GM18505 (cell line): ENCODE results near the gene S100A11.
A peak's percentile ranks its signal among the peaks of the same experiment; 100 is the strongest.
"Not testable (repeated sequence)": the region's sequence is repeated elsewhere in the genome, so short reads cannot be mapped to it uniquely, and the experiment has no call there.

Experiments used
- ATAC-seq: cut with Tn5 transposase; IDR thresholded peaks from one replicate; pipeline ENCODE4 v1.9.1; 2021; ENCODE audit not compliant: unreplicated experiment
- POLR2A ChIP-seq: IDR thresholded peaks from 4 replicates; pipeline ENCODE4 v1.6.1; 2011; ENCODE audit warnings: borderline replicate concordance; ENCODE audit not compliant: insufficient read depth, insufficient read length; ENCODE audit errors: extremely low read depth

The S100A11 gene

GRCh38 chr1:152036267-152037216, at the start of gene S100A11:
S100A11 (minus strand) TSS chr1:152037004; CDS start chr1:152036915, 89 bp downstream.
- peak; percentile 76 for TF ChIP-seq POLR2A
- ATAC-seq: no peak

GRCh38 chr1:152084853-152085252, 48.0 kb upstream of the S100A11 start:
- TF ChIP-seq POLR2A: no peak

GRCh38 chr1:152081026-152081425, 44.2 kb upstream of the S100A11 start:
- not testable (repeated sequence) for ATAC-seq

More at GRCh38 chr1:152084853-152085252, 48.0 kb upstream of the S100A11 start:
- no peak for ATAC-seq

GRCh38 chr1:152080494-152080893, 43.7 kb upstream of the S100A11 start:
- ATAC-seq: not testable (repeated sequence)

- TF ChIP-seq POLR2A: no peak
- no peak for ATAC-seq
Observed at GRCh38 chr1:152078831-152079441, 42.1 kb upstream of the S100A11 start.

- TF ChIP-seq POLR2A: no peak
- no peak for ATAC-seq
Observed at GRCh38 chr1:152072311-152072710, 35.5 kb upstream of the S100A11 start.

- TF ChIP-seq POLR2A: no peak
- no peak for ATAC-seq
Observed at GRCh38 chr1:152071123-152071522, 34.3 kb upstream of the S100A11 start.

- no peak for ATAC-seq
- TF ChIP-seq POLR2A: no peak
Observed at GRCh38 chr1:152067929-152068328, 31.1 kb upstream of the S100A11 start.

GRCh38 chr1:152067150-152067549, 30.3 kb upstream of the S100A11 start:
- no peak for TF ChIP-seq POLR2A

GRCh38 chr1:152061952-152062351, 25.1 kb upstream of the S100A11 start:
- ATAC-seq: no peak
- TF ChIP-seq POLR2A: no peak

More at GRCh38 chr1:152067150-152067549, 30.3 kb upstream of the S100A11 start:
- ATAC-seq: no peak

GRCh38 chr1:152053375-152053774, 16.6 kb upstream of the S100A11 start:
- TF ChIP-seq POLR2A: no peak
- no peak for ATAC-seq

- ATAC-seq: no peak
- no peak for TF ChIP-seq POLR2A
Observed at GRCh38 chr1:152052606-152053005, 15.8 kb upstream of the S100A11 start.

GRCh38 chr1:152050886-152051675, 14.3 kb upstream of the S100A11 start:
- no peak for ATAC-seq

More at GRCh38 chr1:152050886-152051675, 14.3 kb upstream of the S100A11 start:
- TF ChIP-seq POLR2A: no peak
